Measurements from ENCODE around the gene BARHL2.

- no peak for TF ChIP-seq CTCF (IDR thresholded peaks at IDR 0.05)
- no peak for TF ChIP-seq POLR2A (IDR thresholded peaks at IDR 0.05)
These were observed 29.4 kb downstream of the BARHL2 start for GRCh38 chr1:90687747-90688146.
